Adipose tissue (tissue), 3 donors: ENCODE data around the gene ERGIC2. TPM values are rescaled to one million over a fixed set of nuclear protein-coding genes. Genes with fewer than 3 reads are reported as not detected.
"Not testable (repeated sequence)": the region's sequence is repeated elsewhere in the genome, so short reads cannot be mapped to it uniquely, and the experiment has no call there.

Source experiments
- H3K27ac ChIP-seq: one replicate; pipeline ENCODE4 v1.5.1; 2013; ENCODE audit warnings: low read depth, low read length
- WGBS, 3 donors: extraction: QIAGEN DNeasy Blood & Tissue Kit; methylation state at CpG; one replicate each; pipeline ENCODE4 v1.1.7; 2013; 5-methylcytosine and 5-hydroxymethylcytosine counted together
- polyA plus RNA-seq, 3 donors: library from polyadenylated mRNA; stranded (reverse); fragments of 200-250 nt; gene quantifications; one replicate each; pipeline ENCODE4 v1.2.3, GENCODE V29; 2013
- donor health status: healthy with polysubstance abuse.
- donor health status: Bipolar disorder and iron deficiency.
- donor health status: healthy.

Gene ERGIC2
- polyA plus RNA-seq, 3 donors = 28.6 to 54.1 (median 32.9) TPM

GRCh38 chr12:29314416-29314815, 66.6 kb downstream of the ERGIC2 start:
- WGBS, 3 donors = 12 to 71% (median 33%) methylated on average over 2 of the region's 2 CpGs
- H3K27ac ChIP-seq = no peak overlapping the region

GRCh38 chr12:29310899-29311298, 70.1 kb downstream of the ERGIC2 start:
- H3K27ac ChIP-seq = no peak overlapping the region
- WGBS, 3 donors = 88 to 97% (median 92%) methylated on average over 4 of the region's 4 CpGs

- WGBS, 3 donors = 58 to 91% (median 80%) methylated on average over 4 of the region's 4 CpGs
Measured at GRCh38 chr12:29309320-29309902, 71.6 kb downstream of the ERGIC2 start.

GRCh38 chr12:29306682-29307081, 74.3 kb downstream of the ERGIC2 start:
- 70 to 93% (median 86%) methylated on average over 2 of the region's 2 CpGs for WGBS, 3 donors
- no peak overlapping the region for H3K27ac ChIP-seq

More at GRCh38 chr12:29309320-29309902, 71.6 kb downstream of the ERGIC2 start:
- H3K27ac ChIP-seq = no peak overlapping the region

GRCh38 chr12:29306266-29306665, 74.7 kb downstream of the ERGIC2 start:
- WGBS, 3 donors = 48 to 98% (median 96%) methylated on average over 2 of the region's 2 CpGs
- no peak overlapping the region for H3K27ac ChIP-seq

- no peak overlapping the region for H3K27ac ChIP-seq
Measured at GRCh38 chr12:29304388-29304787, 76.6 kb downstream of the ERGIC2 start.

GRCh38 chr12:29301114-29301513, 79.9 kb downstream of the ERGIC2 start:
- no peak overlapping the region for H3K27ac ChIP-seq
- WGBS, 3 donors = 92 to 97% (median 94%) methylated on average over 3 of the region's 3 CpGs

- WGBS, 3 donors = 37 to 88% (median 75%) methylated on average over 2 of the region's 2 CpGs
- no peak overlapping the region for H3K27ac ChIP-seq
Measured at GRCh38 chr12:29299633-29300032, 81.3 kb downstream of the ERGIC2 start.

GRCh38 chr12:29291226-29291625, 89.7 kb downstream of the ERGIC2 start:
- WGBS, 3 donors = 95 to 98% (median 96%) methylated on average over 3 of the region's 3 CpGs
- no peak overlapping the region for H3K27ac ChIP-seq

GRCh38 chr12:29290475-29290874, 90.5 kb downstream of the ERGIC2 start:
- not testable (repeated sequence) for H3K27ac ChIP-seq

GRCh38 chr12:29288031-29288430, 92.9 kb downstream of the ERGIC2 start:
- H3K27ac ChIP-seq = no peak overlapping the region

GRCh38 chr12:29287622-29288021, 93.3 kb downstream of the ERGIC2 start:
- H3K27ac ChIP-seq = no peak overlapping the region
- WGBS, 3 donors = 60 to 82% (median 72%) methylated on average over 1 of the region's 1 CpG

Other genes with a start within 250 kb of the ERGIC2 start
- gene FAR2, start 231.9 kb downstream of the ERGIC2 start, polyA plus RNA-seq = 1 to 10 TPM; 1.5 to 5.7 (median 4.4) TPM
- gene OVCH1, start 116.5 kb upstream of the ERGIC2 start, polyA plus RNA-seq = under 1 TPM in 1 of 3 donors, not detected in 2; 0.37 TPM